DOHH2 (cell line): Measurements from ENCODE around the gene MXD3.

Source experiments
- H3F3A ChIP-seq: fragments of 200-600 bp; sonication (generic), shearing (Covaris generic); 2 replicates; pipeline ENCODE4 v1.6.0; 2016; ENCODE audit warnings: antibody characterized with exemption, mild to moderate bottlenecking; ENCODE audit not compliant: control insufficient read depth, insufficient read depth
- H3K27ac ChIP-seq: fragments of 200-600 bp; sonication (generic); 2 replicates; pipeline ENCODE4 v1.5.1; 2014; ENCODE audit warnings: low read depth, mild to moderate bottlenecking, low read length, moderate library complexity
- H3K27me3 ChIP-seq: fragments of 200-600 bp; sonication (generic); 2 replicates; pipeline ENCODE4 v1.6.1; 2014; ENCODE audit warnings: mild to moderate bottlenecking, low read length, mixed read lengths; ENCODE audit not compliant: control insufficient read depth
- H3K36me3 ChIP-seq: fragments of 200-600 bp; sonication (generic); 2 replicates; pipeline ENCODE4 v1.6.1; 2014; ENCODE audit warnings: mild to moderate bottlenecking, low read length, moderate library complexity, mixed read lengths; ENCODE audit not compliant: control insufficient read depth
- H3K4me1 ChIP-seq: fragments of 200-600 bp; sonication (generic); 2 replicates; pipeline ENCODE4 v1.6.1; 2014; ENCODE audit warnings: mild to moderate bottlenecking, low read length, mixed read lengths; ENCODE audit not compliant: control insufficient read depth
- H3K4me2 ChIP-seq: fragments of 200-600 bp; sonication (generic); 2 replicates; pipeline ENCODE4 v1.6.0; 2014; ENCODE audit warnings: mild to moderate bottlenecking, low read length, moderate library complexity
- H3K4me3 ChIP-seq: fragments of 200-600 bp; sonication (generic); 2 replicates; pipeline ENCODE4 v1.5.1; 2014; ENCODE audit warnings: mild to moderate bottlenecking, low read length, mixed read lengths
- H3K79me2 ChIP-seq: fragments of 200-600 bp; sonication (generic); 2 replicates; pipeline ENCODE4 v1.6.1; 2014; ENCODE audit warnings: mild to moderate bottlenecking, low read length, mixed read lengths; ENCODE audit not compliant: control insufficient read depth
- H3K9me2 ChIP-seq: fragments of 200-600 bp; sonication (generic); replicated peaks from 2 replicates; pipeline ENCODE4 v1.6.1; 2014; ENCODE audit warnings: mild to moderate bottlenecking, low read length, mixed read lengths; ENCODE audit not compliant: control insufficient read depth
- H3K9me3 ChIP-seq: fragments of 200-600 bp; sonication (generic); 2 replicates; pipeline ENCODE4 v1.6.1; 2014; ENCODE audit warnings: antibody characterized with exemption, low read length, mixed read lengths; ENCODE audit not compliant: control insufficient read depth, insufficient read depth
- H4K20me1 ChIP-seq: fragments of 200-600 bp; sonication (generic); 2 replicates; pipeline ENCODE4 v1.6.0; 2014; ENCODE audit warnings: low read depth, mild to moderate bottlenecking, antibody characterized with exemption, low read length, moderate library complexity; ENCODE audit not compliant: control insufficient read depth, insufficient read depth
- CTCF ChIP-seq: fragments of 200-600 bp; sonication (generic); IDR thresholded peaks from one replicate; pipeline ENCODE4 v1.5.1; 2014; ENCODE audit warnings: antibody characterized with exemption, mild to moderate bottlenecking, low read depth, low read length; ENCODE audit not compliant: poor library complexity, severe bottlenecking
- EZH2phosphoT487 ChIP-seq: fragments of 200-600 bp; sonication (generic); IDR thresholded peaks from 2 replicates; pipeline ENCODE4 v1.6.1; 2017; ENCODE audit warnings: borderline replicate concordance, mild to moderate bottlenecking, antibody characterized with exemption, low read length, moderate library complexity, mixed read lengths

Gene MXD3

GRCh38 chr5:177295924-177296323 is 15.8 kb downstream of the MXD3 start:
- Histone ChIP-seq H3F3A (peaks cover 33% of the 10 kb centered on the region), H3K9me3 (no peaks in the 10 kb centered on the region), H3K4me3 (no peak overlapping the region), H3K27ac (no peak overlapping the region), H3K4me2 (no peak overlapping the region), H3K36me3 (peaks cover 88% of the 10 kb centered on the region), H3K79me2 (peaks cover 8% of the 10 kb centered on the region), H3K4me1 (peaks cover 56% of the 10 kb centered on the region), H3K27me3 (no peaks in the 10 kb centered on the region), H4K20me1 (peaks cover under 1% of the 10 kb centered on the region; the same call in 1 of the 2 replicates), H3K9me2 (no peaks in the 10 kb centered on the region)
- TF ChIP-seq EZH2phosphoT487 (no peak), CTCF (no peak)

- peaks cover 56% of the 10 kb centered on the region for H3K4me1 ChIP-seq
- TF ChIP-seq EZH2phosphoT487 = no peak
- no peak for TF ChIP-seq CTCF
- H3K9me3 ChIP-seq = no peaks in the 10 kb centered on the region
- no peaks in the 10 kb centered on the region for H3K9me2 ChIP-seq
- H3K36me3 ChIP-seq = peaks cover 92% of the 10 kb centered on the region
- no peak overlapping the region for H3K27ac ChIP-seq
- no peaks in the 10 kb centered on the region for H4K20me1 ChIP-seq
- 0 out of 2 replicates have a peak, but pooled peaks cover 3% of the 10 kb centered on the region for H3K79me2 ChIP-seq
- peaks cover 32% of the 10 kb centered on the region for H3F3A ChIP-seq
- no peaks in the 10 kb centered on the region for H3K27me3 ChIP-seq
- H3K4me3 ChIP-seq = no peak overlapping the region
- no peak overlapping the region for H3K4me2 ChIP-seq
Measured at GRCh38 chr5:177294632-177295031, 17.1 kb downstream of the MXD3 start.

GRCh38 chr5:177293819-177294581 is 17.7 kb downstream of the MXD3 start:
- H3K9me3 ChIP-seq = no peaks in the 10 kb centered on the region
- 0 out of 2 replicates have a peak, but pooled peaks cover 6% of the 10 kb centered on the region for H3K79me2 ChIP-seq
- H3K4me3 ChIP-seq = no peak overlapping the region
- TF ChIP-seq EZH2phosphoT487 (no peak), CTCF (no peak)
- peaks cover 56% of the 10 kb centered on the region for H3K4me1 ChIP-seq
- no peak overlapping the region for H3K27ac ChIP-seq
- peaks cover 31% of the 10 kb centered on the region for H3F3A ChIP-seq
- H3K36me3 ChIP-seq = peaks cover 93% of the 10 kb centered on the region
- no peak overlapping the region for H3K4me2 ChIP-seq
- H3K9me2 ChIP-seq = no peaks in the 10 kb centered on the region
- no peaks in the 10 kb centered on the region for H4K20me1 ChIP-seq
- H3K27me3 ChIP-seq = no peaks in the 10 kb centered on the region
